H9 (cell line): ENCODE results near the gene CYRIA. TPM values are rescaled to one million over a fixed set of nuclear protein-coding genes. Genes with fewer than 3 reads are reported as not detected.

Experiments
- DNase-seq: peaks from one replicate; pipeline ENCODE4 v3.0.0-alpha.2; 2017
- H2AFZ ChIP-seq: one replicate; pipeline ENCODE4 v1.6.1; 2013; ENCODE audit warnings: mild to moderate bottlenecking, low read length, control low read depth, moderate library complexity
- H2AK5ac ChIP-seq: 2 replicates; pipeline ENCODE4 v1.6.1; 2013; ENCODE audit warnings: low read length, control low read depth, mixed read lengths; ENCODE audit not compliant: insufficient read length
- H2BK120ac ChIP-seq: one replicate; pipeline ENCODE4 v1.6.1; 2013; ENCODE audit warnings: low read depth, mild to moderate bottlenecking, low read length, control low read depth, inconsistent platforms; ENCODE audit not compliant: poor library complexity, severe bottlenecking
- H2BK12ac ChIP-seq: 2 replicates; pipeline ENCODE4 v1.6.1; 2013; ENCODE audit warnings: low read length, control low read depth, mixed read lengths, low read depth; ENCODE audit not compliant: insufficient read length
- H2BK15ac ChIP-seq: 2 replicates; pipeline ENCODE4 v1.6.1; 2013; ENCODE audit warnings: low read depth, low read length, control low read depth
- H2BK20ac ChIP-seq: one replicate; pipeline ENCODE4 v1.6.1; 2013; ENCODE audit warnings: low read depth, mild to moderate bottlenecking, low read length, control low read depth, inconsistent platforms; ENCODE audit not compliant: poor library complexity, severe bottlenecking
- H2BK5ac ChIP-seq: 2 replicates; pipeline ENCODE4 v1.6.1; 2013; ENCODE audit warnings: low read length, control low read depth, mixed read lengths; ENCODE audit not compliant: insufficient read length
- H3K14ac ChIP-seq: 2 replicates; pipeline ENCODE4 v1.6.1; 2013; ENCODE audit warnings: low read length, control low read depth; ENCODE audit not compliant: insufficient read depth
- H3K18ac ChIP-seq: 2 replicates; pipeline ENCODE4 v1.6.1; 2013; ENCODE audit warnings: low read depth, mild to moderate bottlenecking, mixed read lengths, low read length, control low read depth; ENCODE audit not compliant: insufficient read length
- H3K23ac ChIP-seq: 2 replicates; pipeline ENCODE4 v1.6.1; 2013; ENCODE audit warnings: low read length, control low read depth, mixed read lengths, low read depth; ENCODE audit not compliant: insufficient read length
- H3K23me2 ChIP-seq: 2 replicates; pipeline ENCODE4 v1.6.1; 2013; ENCODE audit warnings: low read depth, mild to moderate bottlenecking, mixed read lengths, low read length, control low read depth; ENCODE audit not compliant: insufficient read length, poor library complexity, severe bottlenecking
- H3K27ac ChIP-seq: 2 replicates; pipeline ENCODE4 v1.5.1; 2013; ENCODE audit warnings: low read length, control low read depth, mixed read lengths, low read depth; ENCODE audit not compliant: insufficient read length
- H3K27me3 ChIP-seq: 2 replicates; pipeline ENCODE4 v1.6.1; 2013; ENCODE audit warnings: low read length, control low read depth, inconsistent platforms; ENCODE audit not compliant: insufficient read depth
- H3K4ac ChIP-seq: 2 replicates; pipeline ENCODE4 v1.6.1; 2013; ENCODE audit warnings: low read depth, mild to moderate bottlenecking, control low read depth, inconsistent platforms, low read length, moderate library complexity
- H3K4me1 ChIP-seq: 2 replicates; pipeline ENCODE4 v1.6.1; 2013; ENCODE audit warnings: low read length, control low read depth, inconsistent platforms; ENCODE audit not compliant: insufficient read depth
- H3K4me2 ChIP-seq: 2 replicates; pipeline ENCODE4 v1.6.1; 2013; ENCODE audit warnings: low read length, control low read depth, mixed read lengths; ENCODE audit not compliant: insufficient read length, insufficient read depth
- H3K56ac ChIP-seq: 2 replicates; pipeline ENCODE4 v1.6.1; 2013; ENCODE audit warnings: low read depth, mild to moderate bottlenecking, mixed read lengths, low read length, control low read depth; ENCODE audit not compliant: insufficient read length
- H3K79me1 ChIP-seq: 2 replicates; pipeline ENCODE4 v1.6.1; 2013; ENCODE audit warnings: low read depth, mild to moderate bottlenecking, moderate library complexity, low read length, control low read depth, inconsistent platforms; ENCODE audit not compliant: insufficient read depth, poor library complexity, severe bottlenecking
- H3K79me2 ChIP-seq: 2 replicates; pipeline ENCODE4 v1.6.1; 2013; ENCODE audit warnings: low read length, control low read depth, inconsistent platforms; ENCODE audit not compliant: insufficient read depth
- H3K9ac ChIP-seq: 2 replicates; pipeline ENCODE4 v1.6.1; 2013; ENCODE audit warnings: low read length, control low read depth, mixed read lengths; ENCODE audit not compliant: insufficient read length; ENCODE audit errors: extremely low read depth
- H3K9me3 ChIP-seq: one replicate; pipeline ENCODE4 v1.6.1; 2013; ENCODE audit warnings: low read depth, low read length, inconsistent platforms; ENCODE audit not compliant: control insufficient read depth
- H3T11ph ChIP-seq: one replicate; pipeline ENCODE4 v1.6.1; 2013; ENCODE audit warnings: mild to moderate bottlenecking, low read length, control low read depth, inconsistent platforms
- H4K20me1 ChIP-seq: one replicate; pipeline ENCODE4 v1.6.1; 2013; ENCODE audit not compliant: control insufficient read depth, insufficient read length, insufficient read depth
- H4K5ac ChIP-seq: 2 replicates; pipeline ENCODE4 v1.6.1; 2013; ENCODE audit warnings: low read depth, mild to moderate bottlenecking, mixed read lengths, low read length, control low read depth; ENCODE audit not compliant: insufficient read length
- H4K8ac ChIP-seq: replicated peaks from 2 replicates; pipeline ENCODE4 v1.6.1; 2013; ENCODE audit warnings: low read length, control low read depth, mixed read lengths, low read depth; ENCODE audit not compliant: insufficient read length
- H4K91ac ChIP-seq: 2 replicates; pipeline ENCODE4 v1.6.1; 2013; ENCODE audit warnings: low read depth, mild to moderate bottlenecking, moderate library complexity, mixed read lengths, low read length, control low read depth; ENCODE audit not compliant: insufficient read length
- H3K27ac Mint-ChIP-seq, 3 experiments: 2 replicates in 2 of 3; 3 replicates in 1 of 3; pipeline ENCODE4 v1.8.0; 2020 to 2021; ENCODE audit warnings: mixed read lengths in 3 of 3, mild to moderate bottlenecking in 1 of 3, moderate library complexity in 1 of 3
- H3K27me3 Mint-ChIP-seq: 2 replicates; pipeline ENCODE4 v1.8.0; 2021; ENCODE audit warnings: low read depth, mild to moderate bottlenecking, moderate library complexity, mixed read lengths
- H3K36me3 Mint-ChIP-seq, 3 experiments: 2 replicates in 2 of 3; 3 replicates in 1 of 3; pipeline ENCODE4 v1.8.0; 2020 to 2021; ENCODE audit warnings: low read depth in 3 of 3, mixed read lengths in 3 of 3; ENCODE audit not compliant: insufficient read depth in 1 of 3
- H3K4me1 Mint-ChIP-seq, 2 experiments: 2 replicates each; pipeline ENCODE4 v1.8.0; 2020; ENCODE audit warnings: mixed read lengths in 2 of 2
- H3K4me3 Mint-ChIP-seq, 2 experiments: 2 replicates in 1 of 2; 3 replicates in 1 of 2; pipeline ENCODE4 v1.8.0; 2020 to 2021; ENCODE audit warnings: mild to moderate bottlenecking in 2 of 2, mixed read lengths in 2 of 2, moderate library complexity in 1 of 2
- H3K9me3 Mint-ChIP-seq, 2 experiments: 2 replicates in 1 of 2; 3 replicates in 1 of 2; pipeline ENCODE4 v1.8.0; 2020; ENCODE audit warnings: mild to moderate bottlenecking in 2 of 2, mixed read lengths in 2 of 2, moderate library complexity in 1 of 2
- CTCF ChIP-seq: fragments of 200-600 bp; sonication (generic); conservative IDR thresholded peaks from 3 replicates; pipeline ENCODE4 v1.8.0; 2021; ENCODE audit warnings: antibody characterized with exemption, mild to moderate bottlenecking
- WGBS: extraction: QIAGEN DNeasy Blood & Tissue Kit; methylation state at CpG from one replicate; pipeline ENCODE4 v1.1.7; 2013; ENCODE audit warnings: missing lambda C conversion rate, low lambda C conversion rate, mixed read lengths; ENCODE audit not compliant: insufficient read length; ENCODE audit errors: extremely low coverage; 5-methylcytosine and 5-hydroxymethylcytosine counted together
- total RNA-seq: library from RNA; stranded (reverse); gene quantifications from 2 replicates; pipeline ENCODE4 v1.2.1, GENCODE V29; 2021

CYRIA gene
- total RNA-seq, 1 experiment from 2014 or later: 2.3 TPM

- Histone ChIP-seq H3K23ac (no peak overlapping the region), H3K18ac (no peak overlapping the region), H2BK12ac (no peak overlapping the region), H3K14ac (no peak overlapping the region; the same call in 1 of the 2 replicates), H2BK20ac (no peak overlapping the region), H2AFZ (no peak overlapping the region), H2AK5ac (no peak overlapping the region), H4K91ac (no peak overlapping the region), H2BK120ac (no peak overlapping the region), H3K4ac (no peak overlapping the region), H3K9ac (no peak overlapping the region), H3K23me2 (no peaks in the 10 kb centered on the region), H3K4me2 (no peak overlapping the region), H3K4me1 (peaks cover 4% of the 10 kb centered on the region; the same call in 1 of the 2 replicates), H4K20me1 (no peaks in the 10 kb centered on the region), H3K79me2 (no peaks in the 10 kb centered on the region), H3K79me1 (no peaks in the 10 kb centered on the region), H2BK5ac (no peak overlapping the region), H4K5ac (no peak overlapping the region), H3K56ac (no peak overlapping the region), H3K27ac (no peak overlapping the region), H4K8ac (no peak overlapping the region), H2BK15ac (no peak overlapping the region), H3K9me3 (no peaks in the 10 kb centered on the region), H3K27me3 (no peaks in the 10 kb centered on the region), H3T11ph (no peak overlapping the region)
- no peak for DNase-seq
- no peak overlapping the region for H3K4me3 Mint-ChIP-seq
- peaks cover 3% of the 10 kb centered on the region; the same call in 1 of the 2 replicates for H3K27me3 Mint-ChIP-seq
- H3K4me1 Mint-ChIP-seq: peaks cover 28 to 32% of the 10 kb centered on the region in 2 experiments
- no peak for TF ChIP-seq CTCF
- peak overlapping the region in 2 of 3 experiments; percentile 42 to 67; a peak in 1 of 7 replicates for H3K27ac Mint-ChIP-seq
- no peaks in the 10 kb centered on the region; a peak in 1 of 7 replicates for H3K36me3 Mint-ChIP-seq
- no peaks in the 10 kb centered on the region for H3K9me3 Mint-ChIP-seq
- no CpG with 5 or more reads among the region's 3 CpGs for WGBS
These were observed 39.1 kb downstream of the CYRIA start for GRCh38 chr2:16626497-16626896.
